NCI-H2227 treated with DMSO at 0.1 percent for 48 hours (cell line): ENCODE measurements around the gene ADAMTS10.
"Not testable (repeated sequence)": the region's sequence is repeated elsewhere in the genome, so short reads cannot be mapped to it uniquely, and the experiment has no call there.

Experiments used
- DNase-seq: peaks from one replicate; lab custom pipeline; 2025; lab: John Stamatoyannopoulos, UW

ADAMTS10 gene

GRCh38 chr19:8626842-8627241 is 16.3 kb upstream of the ADAMTS10 start:
- DNase-seq, result no peak

- DNase-seq, result not testable (repeated sequence)
These were observed 12.4 kb upstream of the ADAMTS10 start for GRCh38 chr19:8622886-8623285.

- no peak for DNase-seq
These were observed 8.2 kb upstream of the ADAMTS10 start for GRCh38 chr19:8618751-8619150.

DNA sequence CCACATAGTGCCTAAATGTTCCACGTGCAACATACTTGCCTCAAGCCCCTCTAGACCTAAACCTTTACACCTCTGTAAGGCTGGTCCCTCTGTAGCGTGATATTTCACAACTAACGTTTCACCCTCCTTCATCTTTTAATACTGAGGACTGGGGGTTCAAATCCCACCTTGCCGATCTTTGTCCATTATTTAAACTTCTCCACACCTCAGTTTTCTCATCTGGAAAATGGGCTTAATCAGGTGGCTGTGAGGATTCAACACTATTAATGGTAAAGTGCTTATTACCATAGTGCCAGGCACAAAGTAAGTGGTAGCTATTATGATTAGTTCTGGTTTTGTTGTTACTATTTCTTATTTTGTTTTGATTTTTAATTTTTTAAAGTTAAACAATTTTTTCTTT is 7.5 kb upstream of the ADAMTS10 start:
- DNase-seq, result no peak

GRCh38 chr19:8617325-8617724 is 6.8 kb upstream of the ADAMTS10 start:
- DNase-seq, result not testable (repeated sequence)

GRCh38 chr19:8616861-8617260 is 6.3 kb upstream of the ADAMTS10 start:
- no peak for DNase-seq

GRCh38 chr19:8615813-8616596 is 5.5 kb upstream of the ADAMTS10 start:
- peak; percentile 8 for DNase-seq

DNA sequence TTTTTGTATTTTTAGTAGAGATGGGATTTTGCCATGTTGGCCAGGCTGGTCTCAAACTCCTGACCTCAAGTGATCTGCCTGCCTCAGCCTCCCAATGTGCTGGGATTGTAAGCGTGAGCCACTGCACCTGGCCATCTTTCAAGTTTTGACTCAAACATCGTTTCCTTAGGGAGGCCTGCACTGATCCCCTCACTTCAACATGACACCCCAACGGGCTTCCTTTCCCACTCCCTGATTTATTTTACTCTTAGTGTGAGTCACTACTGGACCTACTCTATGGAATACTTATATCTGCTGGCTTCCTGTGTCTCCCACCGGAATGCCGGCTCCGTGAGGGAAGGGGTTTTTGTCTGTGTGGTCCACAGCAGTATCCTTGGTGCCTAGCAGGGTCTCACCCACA is 4.5 kb upstream of the ADAMTS10 start:
- no peak for DNase-seq

GRCh38 chr19:8614455-8614854 is 3.9 kb upstream of the ADAMTS10 start:
- DNase-seq, result no peak

DNA sequence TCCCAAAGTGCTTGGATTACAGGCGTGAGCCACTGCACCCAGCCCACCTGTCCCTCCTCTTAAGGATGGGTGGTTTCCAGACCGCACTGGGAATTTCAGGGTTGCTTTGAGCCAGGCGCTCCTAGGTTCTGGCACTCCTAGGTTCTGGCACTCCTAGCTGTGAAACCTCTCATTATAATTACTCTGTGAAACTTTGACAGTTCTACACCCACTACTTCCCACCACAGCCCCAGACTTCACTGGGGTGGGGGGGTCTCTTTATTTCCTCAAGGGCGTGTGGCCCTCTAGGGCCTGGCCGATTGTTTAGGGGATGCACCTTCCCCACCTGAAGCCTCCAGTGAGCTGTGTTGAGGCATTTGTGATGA is 2.3 kb upstream of the ADAMTS10 start:
- no peak for DNase-seq

DNA sequence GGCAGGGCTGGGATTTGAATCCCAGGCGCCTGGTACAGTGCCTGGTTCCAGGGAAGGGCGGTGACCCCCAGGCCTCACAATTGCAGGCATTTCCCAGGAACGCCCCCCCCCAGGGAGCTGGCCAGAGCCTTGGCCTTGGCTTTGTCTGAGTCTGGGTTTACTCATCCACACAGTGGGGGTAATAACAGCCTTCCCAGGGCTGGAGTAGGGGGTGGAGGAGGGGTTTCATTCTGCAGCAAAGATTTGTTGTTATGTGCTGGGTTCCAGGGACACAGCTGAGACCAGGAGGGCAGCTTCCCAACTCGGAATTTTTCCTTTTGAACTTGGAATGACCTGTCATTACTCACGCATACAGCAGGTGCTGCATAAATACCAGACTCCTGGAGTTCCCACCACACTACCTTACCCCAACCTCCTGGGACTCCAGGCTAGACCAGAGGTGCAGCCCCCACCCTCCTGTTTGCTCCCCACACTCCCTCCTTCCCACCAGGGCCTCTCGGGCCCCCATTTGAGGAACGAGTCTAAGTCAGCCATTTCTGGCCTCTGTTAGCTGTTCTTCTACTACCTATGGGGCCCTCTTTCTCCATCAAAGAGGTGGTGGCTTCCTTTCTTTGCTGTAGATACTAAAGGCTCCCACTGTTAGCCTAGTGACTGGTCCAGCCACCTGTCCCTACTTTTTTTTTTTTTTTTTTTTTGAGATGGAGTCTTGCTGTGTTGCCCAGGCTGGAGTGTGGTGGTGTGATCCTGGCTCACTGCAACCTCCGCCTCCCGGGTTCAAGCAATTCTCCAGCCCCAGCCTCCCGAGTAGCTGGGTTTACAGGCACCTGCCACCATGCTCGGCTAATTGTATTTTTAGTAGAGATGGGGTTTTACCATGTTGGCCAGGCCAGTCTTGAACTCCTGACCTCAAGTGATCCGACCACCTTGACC is 1.6 kb upstream of the ADAMTS10 start:
- peak; percentile 33 for DNase-seq

- no peak for DNase-seq
These were observed 919 bp upstream of the ADAMTS10 start for GRCh38 chr19:8611391-8611876.

DNA sequence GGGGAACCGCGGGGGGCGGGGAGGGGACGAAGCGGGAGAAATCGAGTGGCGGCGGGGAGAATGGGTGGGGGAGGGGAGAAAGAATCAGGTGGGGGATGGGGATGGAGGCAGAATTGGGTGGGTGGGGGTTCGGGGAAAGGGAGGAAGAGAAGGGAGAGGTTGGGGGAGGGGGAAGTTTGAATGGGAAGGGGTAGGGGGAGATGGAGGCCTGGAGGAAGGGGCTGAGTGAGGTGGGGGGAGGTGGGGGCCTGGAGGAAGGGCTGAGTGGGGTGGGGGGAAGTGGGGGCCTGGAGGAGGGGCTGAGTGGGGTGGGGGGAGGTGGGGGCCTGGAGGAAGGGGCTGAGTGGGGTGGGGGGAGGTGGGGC is 403 bp upstream of the ADAMTS10 start:
- no peak for DNase-seq

- DNase-seq, result peak; percentile 17
These were observed 1.1 kb downstream of the ADAMTS10 start for GRCh38 chr19:8609279-8610040.

GRCh38 chr19:8608941-8609278 is 1.6 kb downstream of the ADAMTS10 start:
- no peak for DNase-seq

DNA sequence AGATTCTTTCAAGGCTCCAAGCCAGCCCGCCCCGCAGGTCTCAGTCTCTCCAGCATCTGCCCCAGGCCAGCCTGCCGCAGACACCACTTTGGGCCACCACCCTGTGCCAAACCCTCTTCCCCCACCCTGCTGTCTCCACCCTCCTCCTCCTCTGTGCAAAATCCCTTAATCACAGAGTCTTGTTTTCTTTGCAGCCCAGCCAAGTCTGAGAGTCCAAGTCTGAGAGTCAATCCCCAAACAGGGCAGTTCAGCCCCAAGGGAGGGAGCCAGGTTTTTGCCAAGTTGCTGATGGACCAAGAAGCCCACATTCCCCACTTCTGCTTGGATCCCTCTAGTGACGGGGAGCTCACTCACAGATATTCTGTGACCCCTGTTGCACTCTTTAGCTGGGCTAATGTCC is 3.1 kb downstream of the ADAMTS10 start:
- DNase-seq, result no peak

- DNase-seq, result no peak
These were observed 5.0 kb downstream of the ADAMTS10 start for GRCh38 chr19:8605514-8605913.

DNA sequence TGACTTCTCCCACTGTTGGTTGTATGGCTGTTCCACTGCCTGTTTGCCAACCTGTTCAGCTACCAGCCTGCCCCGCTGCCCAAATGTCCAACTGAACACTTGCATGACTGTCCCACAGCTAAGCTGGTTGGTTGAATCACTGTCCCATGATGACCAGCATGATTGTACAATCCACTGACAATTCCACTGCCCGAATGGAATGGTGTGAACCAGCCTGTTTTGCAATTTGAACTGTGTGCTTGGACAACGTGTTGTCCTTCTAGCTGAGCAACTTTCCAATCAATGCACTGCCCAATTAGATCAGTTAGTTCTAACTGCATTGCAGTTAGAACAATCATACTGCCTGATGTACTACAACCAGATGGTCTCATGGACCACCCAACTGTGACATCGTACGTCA is 8.7 kb downstream of the ADAMTS10 start:
- no peak for DNase-seq

GRCh38 chr19:8600816-8601215 is 9.7 kb downstream of the ADAMTS10 start:
- DNase-seq, result no peak

GRCh38 chr19:8600064-8600463 is 10.5 kb downstream of the ADAMTS10 start:
- DNase-seq, result no peak

GRCh38 chr19:8596168-8596567 is 14.3 kb downstream of the ADAMTS10 start:
- DNase-seq, result no peak

DNA sequence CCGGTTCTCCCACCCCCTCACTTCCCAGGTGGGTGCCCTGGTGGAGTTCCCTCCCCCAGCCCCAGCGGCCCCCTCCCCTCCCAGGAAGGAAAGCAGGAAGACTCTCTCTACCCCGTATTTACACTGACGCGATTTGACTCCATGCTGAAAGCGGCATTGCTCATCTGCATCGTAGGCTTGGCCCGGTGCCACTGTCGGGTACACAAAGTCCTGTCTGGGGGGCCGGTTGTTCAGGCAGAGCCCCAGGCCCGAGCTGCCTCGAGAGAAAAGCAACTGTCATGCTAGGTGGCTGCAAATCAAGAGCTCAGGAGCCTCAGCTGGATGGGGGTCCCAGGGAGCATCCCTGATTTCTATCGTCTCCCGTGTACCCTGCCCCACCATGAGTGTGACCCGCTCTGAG is 14.9 kb downstream of the ADAMTS10 start:
- no peak for DNase-seq
